NCI-H1092 (cell line): ENCODE data around the gene SENP5.

Source experiments
- DNase-seq: peaks from one replicate; lab custom pipeline; 2025; lab: John Stamatoyannopoulos, UW

SENP5 gene

GRCh38 chr3:196968233-196969133 is 100.8 kb downstream of the SENP5 start, which contains the start of gene PIGZ:
PIGZ (minus strand) TSS chr3:196968833; CDS start chr3:196952031, 16,802 bp downstream.
- DNase-seq, result no peak

- peak; percentile 6 for DNase-seq
Observed at GRCh38 chr3:196969134-196969659, 101.5 kb downstream of the SENP5 start.

GRCh38 chr3:196969660-196970546 is 102.2 kb downstream of the SENP5 start:
- DNase-seq, result no peak

- DNase-seq, result no peak
Observed at GRCh38 chr3:196970547-196971093, 102.9 kb downstream of the SENP5 start.

GRCh38 chr3:196971094-196971698 is 103.5 kb downstream of the SENP5 start:
- no peak for DNase-seq

GRCh38 chr3:196974661-196975060 is 106.9 kb downstream of the SENP5 start:
- no peak for DNase-seq

- no peak for DNase-seq
Observed at GRCh38 chr3:196975349-196975748, 107.6 kb downstream of the SENP5 start.

- DNase-seq, result no peak
Observed at GRCh38 chr3:196976941-196977340, 109.2 kb downstream of the SENP5 start.

GRCh38 chr3:196979545-196979944 is 111.8 kb downstream of the SENP5 start:
- no peak for DNase-seq

- DNase-seq, result no peak
Observed at GRCh38 chr3:196981657-196982056, 113.9 kb downstream of the SENP5 start.

- no peak for DNase-seq
Observed at GRCh38 chr3:196983186-196983585, 115.5 kb downstream of the SENP5 start.
